ENCODE measurements around the gene TP73.

TP73 gene

GRCh38 chr1:3729594-3730542 lies 77.6 kb downstream of the TP73 start:
- TF ChIP-seq CTCF (IDR thresholded peaks at IDR 0.05; ENCODE audit: insufficient read depth, low read depth, low read length, missing control alignments) = no peak

GRCh38 chr1:3730543-3731247 lies 78.4 kb downstream of the TP73 start:
- TF ChIP-seq CTCF (IDR thresholded peaks at IDR 0.05; ENCODE audit: insufficient read depth, low read depth, low read length, missing control alignments) = no peak
- no peak for DNase-seq (ENCODE audit: low read depth)
- no peak overlapping the region for H3K4me3 ChIP-seq (ENCODE audit: low read length)

More at GRCh38 chr1:3729594-3730542, 77.6 kb downstream of the TP73 start:
- no peak for DNase-seq (ENCODE audit: low read depth)
- no peak overlapping the region for H3K4me3 ChIP-seq (ENCODE audit: low read length)

GRCh38 chr1:3731583-3732433 lies 79.5 kb downstream of the TP73 start:
- TF ChIP-seq CTCF (IDR thresholded peaks at IDR 0.05; ENCODE audit: insufficient read depth, low read depth, low read length, missing control alignments) = no peak
- no peak overlapping the region for H3K4me3 ChIP-seq (ENCODE audit: low read length)
- DNase-seq (ENCODE audit: low read depth) = no peak

GRCh38 chr1:3732434-3733093 lies 80.2 kb downstream of the TP73 start:
- TF ChIP-seq CTCF (IDR thresholded peaks at IDR 0.05; ENCODE audit: insufficient read depth, low read depth, low read length, missing control alignments) = no peak
- no peak overlapping the region for H3K4me3 ChIP-seq (ENCODE audit: low read length)
- DNase-seq (ENCODE audit: low read depth) = no peak

- DNase-seq (ENCODE audit: low read depth) = no peak
- H3K4me3 ChIP-seq (ENCODE audit: low read length) = no peak overlapping the region
- no peak for TF ChIP-seq CTCF (IDR thresholded peaks at IDR 0.05; ENCODE audit: insufficient read depth, low read depth, low read length, missing control alignments)
These were observed 81.0 kb downstream of the TP73 start for GRCh38 chr1:3733094-3733882.
